WERI-Rb-1 (cell line): Measurements from ENCODE around the gene LCE2A.
A peak's percentile ranks its signal among the peaks of the same experiment; 100 is the strongest.

Source experiments
- DNase-seq: peaks from one replicate; pipeline ENCODE4 v3.0.0-alpha.2; 2020
- H3K27ac ChIP-seq: fragments of 250-450 bp; sonication (Bioruptor Pico); 2 replicates; pipeline ENCODE4 v1.5.1; 2020; ENCODE audit warnings: mild to moderate bottlenecking, moderate library complexity
- H3K27me3 ChIP-seq: fragments of 250-450 bp; sonication (Bioruptor Pico); 2 replicates; pipeline ENCODE4 v1.5.1; 2021; ENCODE audit warnings: mild to moderate bottlenecking, low read depth, moderate library complexity; ENCODE audit not compliant: insufficient read depth, severe bottlenecking
- H3K36me3 ChIP-seq: fragments of 250-450 bp; sonication (Bioruptor Pico); 2 replicates; pipeline ENCODE4 v1.5.1; 2020; ENCODE audit warnings: mild to moderate bottlenecking, moderate library complexity
- H3K4me3 ChIP-seq: 2 replicates; pipeline ENCODE4 v1.5.1; 2011; ENCODE audit warnings: low read depth, mild to moderate bottlenecking, control low read depth, low read length
- H3K9me3 ChIP-seq: fragments of 250-450 bp; sonication (Bioruptor Pico); 2 replicates; pipeline ENCODE4 v1.5.1; 2021; ENCODE audit warnings: mild to moderate bottlenecking, moderate library complexity; ENCODE audit not compliant: severe bottlenecking
- TF ChIP-seq, protein P1 (sequence below): IDR thresholded peaks from 2 replicates; pipeline ENCODE4 v1.5.1; 2011; ENCODE audit warnings: low read depth, mild to moderate bottlenecking, control low read depth, inconsistent platforms, low read length

The LCE2A gene

GRCh38 chr1:152728986-152729385, 30.8 kb downstream of the LCE2A start:
- Histone ChIP-seq H3K27me3 (peaks cover 91% of the 10 kb centered on the region), H3K4me3 (no peak overlapping the region), H3K27ac (no peak overlapping the region), H3K36me3 (no peaks in the 10 kb centered on the region), H3K9me3 (peaks cover 2% of the 10 kb centered on the region)
- no peak for DNase-seq
- TF ChIP-seq, protein P1, sequence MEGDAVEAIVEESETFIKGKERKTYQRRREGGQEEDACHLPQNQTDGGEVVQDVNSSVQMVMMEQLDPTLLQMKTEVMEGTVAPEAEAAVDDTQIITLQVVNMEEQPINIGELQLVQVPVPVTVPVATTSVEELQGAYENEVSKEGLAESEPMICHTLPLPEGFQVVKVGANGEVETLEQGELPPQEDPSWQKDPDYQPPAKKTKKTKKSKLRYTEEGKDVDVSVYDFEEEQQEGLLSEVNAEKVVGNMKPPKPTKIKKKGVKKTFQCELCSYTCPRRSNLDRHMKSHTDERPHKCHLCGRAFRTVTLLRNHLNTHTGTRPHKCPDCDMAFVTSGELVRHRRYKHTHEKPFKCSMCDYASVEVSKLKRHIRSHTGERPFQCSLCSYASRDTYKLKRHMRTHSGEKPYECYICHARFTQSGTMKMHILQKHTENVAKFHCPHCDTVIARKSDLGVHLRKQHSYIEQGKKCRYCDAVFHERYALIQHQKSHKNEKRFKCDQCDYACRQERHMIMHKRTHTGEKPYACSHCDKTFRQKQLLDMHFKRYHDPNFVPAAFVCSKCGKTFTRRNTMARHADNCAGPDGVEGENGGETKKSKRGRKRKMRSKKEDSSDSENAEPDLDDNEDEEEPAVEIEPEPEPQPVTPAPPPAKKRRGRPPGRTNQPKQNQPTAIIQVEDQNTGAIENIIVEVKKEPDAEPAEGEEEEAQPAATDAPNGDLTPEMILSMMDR = no peak

DNA sequence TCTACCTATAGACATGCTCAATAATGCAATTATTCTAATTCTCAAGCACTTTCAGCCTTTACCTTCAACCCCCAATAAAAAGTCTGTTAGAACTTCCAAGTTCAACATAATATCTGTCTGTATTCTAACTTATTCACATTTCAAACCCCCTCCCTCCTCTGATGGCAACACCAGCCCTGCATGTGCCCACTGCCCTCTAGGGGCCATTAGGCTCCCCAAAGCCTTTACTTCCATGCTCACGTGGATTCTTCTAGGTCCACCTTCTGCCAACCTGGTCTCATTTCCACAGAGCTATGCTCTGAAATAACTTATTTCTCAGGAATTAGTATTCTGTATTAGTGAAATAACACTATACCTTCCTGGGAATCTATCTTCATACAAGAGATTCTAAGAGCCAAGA, 37.5 kb downstream of the LCE2A start:
- no peaks in the 10 kb centered on the region for H3K36me3 ChIP-seq
- H3K27ac ChIP-seq = no peak overlapping the region
- TF ChIP-seq, protein P1 = peak; percentile 79
- H3K4me3 ChIP-seq = no peak overlapping the region
- DNase-seq = no peak
- H3K27me3 ChIP-seq = peaks cover 93% of the 10 kb centered on the region
- peaks cover 2% of the 10 kb centered on the region for H3K9me3 ChIP-seq

DNA sequence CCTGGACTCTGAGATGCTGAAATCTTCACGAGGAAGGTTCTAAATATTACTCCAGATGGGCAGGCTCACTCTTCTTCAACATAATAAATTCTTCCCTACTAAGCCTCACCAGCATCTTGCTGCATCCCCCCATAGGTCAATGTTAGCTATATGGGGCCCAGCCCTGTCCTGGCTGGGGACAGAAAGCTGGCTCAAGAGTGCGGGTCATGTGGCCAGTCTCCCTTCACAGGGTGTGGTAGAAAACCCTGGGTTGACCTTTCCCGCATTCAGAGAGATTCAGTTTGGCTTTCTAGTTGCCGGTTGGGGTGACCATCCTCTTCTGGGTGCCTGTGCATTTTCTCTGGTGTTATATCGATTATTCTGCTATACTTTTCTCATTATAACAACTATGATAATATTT, 39.9 kb downstream of the LCE2A start:
- Histone ChIP-seq H3K36me3 (no peaks in the 10 kb centered on the region), H3K4me3 (no peak overlapping the region), H3K9me3 (no peaks in the 10 kb centered on the region), H3K27ac (no peak overlapping the region), H3K27me3 (peaks cover 96% of the 10 kb centered on the region)
- TF ChIP-seq, protein P1 = no peak
- no peak for DNase-seq

- H3K9me3 ChIP-seq = no peaks in the 10 kb centered on the region
- DNase-seq = no peak
- H3K36me3 ChIP-seq = no peaks in the 10 kb centered on the region
- no peak overlapping the region for H3K4me3 ChIP-seq
- H3K27me3 ChIP-seq = peaks cover 98% of the 10 kb centered on the region
- no peak overlapping the region for H3K27ac ChIP-seq
- TF ChIP-seq, protein P1 = no peak
Observed at GRCh38 chr1:152739841-152740240, 41.7 kb downstream of the LCE2A start.

- TF ChIP-seq, protein P1 = no peak
- no peak overlapping the region for H3K4me3 ChIP-seq
- H3K27ac ChIP-seq = no peak overlapping the region
- H3K9me3 ChIP-seq = no peaks in the 10 kb centered on the region
- peaks cover 100% of the 10 kb centered on the region for H3K27me3 ChIP-seq
- no peaks in the 10 kb centered on the region for H3K36me3 ChIP-seq
- no peak for DNase-seq
Observed at GRCh38 chr1:152741656-152742055, 43.5 kb downstream of the LCE2A start.

- H3K9me3 ChIP-seq = no peaks in the 10 kb centered on the region
- TF ChIP-seq, protein P1 = no peak
- no peaks in the 10 kb centered on the region for H3K36me3 ChIP-seq
- H3K4me3 ChIP-seq = no peak overlapping the region
- H3K27me3 ChIP-seq = peaks cover 97% of the 10 kb centered on the region
- DNase-seq = no peak
- no peak overlapping the region for H3K27ac ChIP-seq
Observed at GRCh38 chr1:152743371-152744145, 45.4 kb downstream of the LCE2A start.
